SU-DHL-6 (cell line): ENCODE results near the gene THEM4.

Source experiments
- H2AFZ ChIP-seq: fragments of 200-600 bp; sonication (generic); 2 replicates; pipeline ENCODE4 v1.6.1; 2014; ENCODE audit warnings: low read depth, mild to moderate bottlenecking, moderate library complexity, mixed read lengths, antibody characterized with exemption, low read length; ENCODE audit not compliant: severe bottlenecking
- H3F3A ChIP-seq: fragments of 200-600 bp; shearing (Covaris generic); 2 replicates; pipeline ENCODE4 v1.6.0; 2016; ENCODE audit warnings: antibody characterized with exemption, mild to moderate bottlenecking; ENCODE audit not compliant: insufficient read depth
- H3K27ac ChIP-seq: fragments of 200-600 bp; sonication (generic); 2 replicates; pipeline ENCODE4 v1.5.1; 2016; ENCODE audit warnings: low read depth, mild to moderate bottlenecking, low read length, moderate library complexity, mixed read lengths
- H3K27me3 ChIP-seq: fragments of 200-600 bp; sonication (generic), shearing (Covaris generic); 2 replicates; pipeline ENCODE4 v1.6.0; 2014; ENCODE audit warnings: mild to moderate bottlenecking, low read length
- H3K36me3 ChIP-seq: fragments of 200-600 bp; sonication (generic); 2 replicates; pipeline ENCODE4 v1.6.1; 2014; ENCODE audit warnings: mild to moderate bottlenecking, low read length, mixed read lengths
- H3K4me2 ChIP-seq: fragments of 300-600, 200-600 bp; shearing (Covaris generic), sonication (generic); 2 replicates; pipeline ENCODE4 v1.6.0; 2014; ENCODE audit warnings: low read length, low read depth, mild to moderate bottlenecking; ENCODE audit not compliant: poor library complexity, severe bottlenecking
- H3K4me3 ChIP-seq: fragments of 200-600 bp; sonication (generic); 2 replicates; pipeline ENCODE4 v1.5.1; 2014; ENCODE audit warnings: antibody characterized with exemption, low read length, mild to moderate bottlenecking, mixed read lengths; ENCODE audit not compliant: insufficient read depth, poor library complexity, severe bottlenecking
- H3K79me2 ChIP-seq: fragments of 200-600 bp; sonication (generic); 2 replicates; pipeline ENCODE4 v1.6.1; 2014; ENCODE audit warnings: mild to moderate bottlenecking, low read length, moderate library complexity; ENCODE audit not compliant: insufficient read depth
- H3K9ac ChIP-seq: fragments of 200-600 bp; sonication (generic); 2 replicates; pipeline ENCODE4 v1.7.0; 2014; ENCODE audit warnings: mild to moderate bottlenecking, low read length
- H3K9me2 ChIP-seq: fragments of 200-600 bp; sonication (generic); replicated peaks from 2 replicates; pipeline ENCODE4 v1.6.1; 2014; ENCODE audit warnings: low read length; ENCODE audit not compliant: insufficient read depth
- H3K9me3 ChIP-seq: fragments of 200-600 bp; sonication (generic); 2 replicates; pipeline ENCODE4 v1.6.1; 2014; ENCODE audit warnings: low read length, mixed read lengths; ENCODE audit not compliant: insufficient read depth
- H4K20me1 ChIP-seq: fragments of 200-600 bp; sonication (generic); 2 replicates; pipeline ENCODE4 v1.6.1; 2014; ENCODE audit warnings: low read depth, mild to moderate bottlenecking, antibody characterized with exemption, low read length, moderate library complexity, mixed read lengths
- CTCF ChIP-seq: fragments of 200-600 bp; sonication (generic); IDR thresholded peaks from one replicate; pipeline ENCODE4 v1.5.1; 2017; ENCODE audit warnings: antibody characterized with exemption, mild to moderate bottlenecking, low read length, moderate library complexity; ENCODE audit not compliant: insufficient read depth, poor library complexity, severe bottlenecking
- EZH2phosphoT487 ChIP-seq: fragments of 200-600 bp; sonication (generic), shearing (Covaris generic); conservative IDR thresholded peaks from 2 replicates; pipeline ENCODE4 v1.6.1; 2018; ENCODE audit warnings: mild to moderate bottlenecking, antibody characterized with exemption, low read length, moderate library complexity, mixed read lengths

The THEM4 gene

GRCh38 chr1:151897991-151898431, 11.3 kb downstream of the THEM4 start:
- Histone ChIP-seq H3K4me2 (no peak overlapping the region), H3K36me3 (peaks cover 7% of the 10 kb centered on the region; the same call in 1 of the 2 replicates), H3K79me2 (peaks cover 35% of the 10 kb centered on the region; the same call in 1 of the 2 replicates), H3F3A (no peaks in the 10 kb centered on the region; the same call in 1 of the 2 replicates), H4K20me1 (no peaks in the 10 kb centered on the region), H3K27me3 (no peaks in the 10 kb centered on the region), H3K27ac (no peak overlapping the region), H3K9me3 (no peaks in the 10 kb centered on the region), H3K9ac (no peak overlapping the region), H3K9me2 (no peaks in the 10 kb centered on the region), H2AFZ (no peak overlapping the region), H3K4me3 (no peak overlapping the region)
- no peak for TF ChIP-seq CTCF
- TF ChIP-seq EZH2phosphoT487: no peak

- H3K36me3 ChIP-seq: peaks cover 7% of the 10 kb centered on the region; the same call in 1 of the 2 replicates
- H3K79me2 ChIP-seq: 0 out of 2 replicates have a peak, but pooled peaks cover 4% of the 10 kb centered on the region
- H3K27me3 ChIP-seq: no peaks in the 10 kb centered on the region
- no peaks in the 10 kb centered on the region for H4K20me1 ChIP-seq
- H3K9ac ChIP-seq: no peak overlapping the region
- no peaks in the 10 kb centered on the region for H3F3A ChIP-seq
- TF ChIP-seq CTCF (no peak), EZH2phosphoT487 (no peak)
- H3K4me3 ChIP-seq: no peak overlapping the region
- H3K4me2 ChIP-seq: no peak overlapping the region
- no peaks in the 10 kb centered on the region for H3K9me3 ChIP-seq
- no peak overlapping the region for H2AFZ ChIP-seq
- no peak overlapping the region for H3K27ac ChIP-seq
- H3K9me2 ChIP-seq: no peaks in the 10 kb centered on the region
Observed at GRCh38 chr1:151893176-151893924, 16.0 kb downstream of the THEM4 start.

- Histone ChIP-seq H3K4me2 (no peak overlapping the region), H3K27me3 (no peaks in the 10 kb centered on the region), H3K4me3 (no peak overlapping the region), H3K9ac (no peak overlapping the region), H2AFZ (no peak overlapping the region), H3K36me3 (peaks cover 10% of the 10 kb centered on the region; the same call in 1 of the 2 replicates), H3K79me2 (no peaks in the 10 kb centered on the region), H3K9me2 (no peaks in the 10 kb centered on the region), H3K27ac (no peak overlapping the region), H3K9me3 (no peaks in the 10 kb centered on the region), H4K20me1 (no peaks in the 10 kb centered on the region), H3F3A (no peaks in the 10 kb centered on the region)
- TF ChIP-seq EZH2phosphoT487 (no peak), CTCF (no peak)
Observed at GRCh38 chr1:151892190-151892589, 17.1 kb downstream of the THEM4 start.
